Calu3 (cell line): ENCODE results near the gene CDK14. TPM values are rescaled to one million over a fixed set of nuclear protein-coding genes. Genes with fewer than 3 reads are reported as not detected.

Source experiments
- BruUV-seq: library from RNA; stranded (reverse); fragments of 400-500 nt; replicated peaks from 2 replicates; lab custom pipeline; 2021; lab: Mats Ljungman, UMichigan
- CTCF ChIA-PET: fragments of 300-600 bp; sonication (Branson Sonifier 250); formaldehyde crosslinking; loops from one replicate; lab custom pipeline; 2022; ENCODE audit warnings: antibody characterized with exemption; lab: Charles Lee
- DNase-seq: peaks from one replicate; pipeline ENCODE4 v3.0.0; 2022
- H3K27ac Mint-ChIP-seq: one replicate; pipeline ENCODE4 v1.8.0; 2022; ENCODE audit warnings: mixed read lengths; ENCODE audit not compliant: unreplicated experiment
- H3K27me3 Mint-ChIP-seq: one replicate; pipeline ENCODE4 v1.8.0; 2022; ENCODE audit warnings: mixed read lengths; ENCODE audit not compliant: unreplicated experiment
- H3K36me3 Mint-ChIP-seq: one replicate; pipeline ENCODE4 v1.8.0; 2022; ENCODE audit warnings: mild to moderate bottlenecking, moderate library complexity, mixed read lengths; ENCODE audit not compliant: insufficient read depth, unreplicated experiment
- H3K4me1 Mint-ChIP-seq: one replicate; pipeline ENCODE4 v1.8.0; 2022; ENCODE audit warnings: mild to moderate bottlenecking, low read depth, mixed read lengths; ENCODE audit not compliant: unreplicated experiment
- H3K4me3 Mint-ChIP-seq: one replicate; pipeline ENCODE4 v1.8.0; 2022; ENCODE audit warnings: mild to moderate bottlenecking, low read depth, moderate library complexity, mixed read lengths; ENCODE audit not compliant: unreplicated experiment
- H3K9me3 Mint-ChIP-seq: one replicate; pipeline ENCODE4 v1.8.0; 2022; ENCODE audit warnings: low read depth, mixed read lengths; ENCODE audit not compliant: unreplicated experiment
- intact Hi-C: fragments of 100-400 bp; cut with micrococcal nuclease; formaldehyde crosslinking; loops from one replicate; pipeline ENCODE4 v1.10.0; 2022; ENCODE audit not compliant: unreplicated experiment
- total RNA-seq: library from RNA; stranded (reverse); gene quantifications from 2 replicates; pipeline ENCODE4 v1.2.3, GENCODE V29; 2022
- TF ChIP-seq, protein P1 (sequence below): fragments of 200-600 bp; IDR thresholded peaks from one replicate; pipeline ENCODE4 v1.8.0; 2022; ENCODE audit warnings: antibody characterized with exemption; ENCODE audit not compliant: unreplicated experiment

Gene CDK14
- total RNA-seq, 1 experiment from 2014 or later: 29.4 TPM

DNA sequence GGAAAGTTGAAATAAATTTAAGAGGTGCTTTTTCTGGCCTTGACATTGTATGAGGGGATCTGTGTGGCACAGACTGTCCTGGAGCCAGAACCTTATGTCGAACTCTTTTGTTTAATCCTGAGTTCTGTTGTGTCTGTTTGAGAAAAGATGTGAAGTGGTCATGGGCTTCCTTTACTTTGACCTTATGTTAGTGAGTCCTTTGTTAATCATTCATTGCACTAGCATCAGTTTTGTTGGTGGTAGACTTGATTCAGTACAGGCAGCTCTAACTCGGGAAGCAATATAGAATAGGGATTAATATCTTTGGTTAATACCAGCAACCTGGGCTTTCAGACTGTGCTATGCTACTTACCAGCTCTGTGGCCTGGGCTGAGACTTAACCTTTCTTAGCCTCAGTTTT is 544.2 kb downstream of the CDK14 start:
- TF ChIP-seq, protein P1, sequence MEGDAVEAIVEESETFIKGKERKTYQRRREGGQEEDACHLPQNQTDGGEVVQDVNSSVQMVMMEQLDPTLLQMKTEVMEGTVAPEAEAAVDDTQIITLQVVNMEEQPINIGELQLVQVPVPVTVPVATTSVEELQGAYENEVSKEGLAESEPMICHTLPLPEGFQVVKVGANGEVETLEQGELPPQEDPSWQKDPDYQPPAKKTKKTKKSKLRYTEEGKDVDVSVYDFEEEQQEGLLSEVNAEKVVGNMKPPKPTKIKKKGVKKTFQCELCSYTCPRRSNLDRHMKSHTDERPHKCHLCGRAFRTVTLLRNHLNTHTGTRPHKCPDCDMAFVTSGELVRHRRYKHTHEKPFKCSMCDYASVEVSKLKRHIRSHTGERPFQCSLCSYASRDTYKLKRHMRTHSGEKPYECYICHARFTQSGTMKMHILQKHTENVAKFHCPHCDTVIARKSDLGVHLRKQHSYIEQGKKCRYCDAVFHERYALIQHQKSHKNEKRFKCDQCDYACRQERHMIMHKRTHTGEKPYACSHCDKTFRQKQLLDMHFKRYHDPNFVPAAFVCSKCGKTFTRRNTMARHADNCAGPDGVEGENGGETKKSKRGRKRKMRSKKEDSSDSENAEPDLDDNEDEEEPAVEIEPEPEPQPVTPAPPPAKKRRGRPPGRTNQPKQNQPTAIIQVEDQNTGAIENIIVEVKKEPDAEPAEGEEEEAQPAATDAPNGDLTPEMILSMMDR: no peak
- CTCF ChIA-PET: no interaction called here
- no peaks in the 10 kb centered on the region for H3K27me3 Mint-ChIP-seq
- intact Hi-C loops: no loop called here
- no peak overlapping the region for H3K4me3 Mint-ChIP-seq
- H3K9me3 Mint-ChIP-seq: no peaks in the 10 kb centered on the region
- BruUV-seq: no TSS peak
- DNase-seq: no peak
- H3K27ac Mint-ChIP-seq: no peak overlapping the region
- peaks cover 6% of the 10 kb centered on the region for H3K36me3 Mint-ChIP-seq
- no peaks in the 10 kb centered on the region for H3K4me1 Mint-ChIP-seq

DNA sequence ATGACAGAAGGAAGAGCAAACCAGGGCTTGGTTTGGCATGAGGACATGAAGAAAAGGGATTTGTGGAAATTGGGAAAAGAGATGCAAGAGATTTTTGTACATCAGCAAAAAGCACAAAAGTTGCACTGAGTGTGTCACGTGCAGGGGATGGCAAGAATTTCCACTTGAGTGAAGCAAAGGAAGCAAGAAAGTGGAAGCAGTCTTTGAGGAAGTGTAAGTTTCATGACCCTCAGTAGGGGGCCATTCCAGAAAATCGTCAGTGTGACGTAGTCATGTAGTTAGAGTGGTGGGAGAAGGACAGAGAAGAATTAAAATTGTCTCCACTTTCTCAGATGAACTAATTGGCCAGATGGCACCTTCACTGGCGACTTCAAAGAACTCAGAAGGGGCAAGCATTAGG is 544.9 kb downstream of the CDK14 start:
- intact Hi-C loops: no loop called here
- no peak overlapping the region for H3K27ac Mint-ChIP-seq
- no peaks in the 10 kb centered on the region for H3K4me1 Mint-ChIP-seq
- peaks cover 6% of the 10 kb centered on the region for H3K36me3 Mint-ChIP-seq
- no peaks in the 10 kb centered on the region for H3K9me3 Mint-ChIP-seq
- CTCF ChIA-PET: no interaction called here
- TF ChIP-seq, protein P1: no peak
- no peaks in the 10 kb centered on the region for H3K27me3 Mint-ChIP-seq
- DNase-seq: no peak
- BruUV-seq: no TSS peak
- H3K4me3 Mint-ChIP-seq: no peak overlapping the region

DNA sequence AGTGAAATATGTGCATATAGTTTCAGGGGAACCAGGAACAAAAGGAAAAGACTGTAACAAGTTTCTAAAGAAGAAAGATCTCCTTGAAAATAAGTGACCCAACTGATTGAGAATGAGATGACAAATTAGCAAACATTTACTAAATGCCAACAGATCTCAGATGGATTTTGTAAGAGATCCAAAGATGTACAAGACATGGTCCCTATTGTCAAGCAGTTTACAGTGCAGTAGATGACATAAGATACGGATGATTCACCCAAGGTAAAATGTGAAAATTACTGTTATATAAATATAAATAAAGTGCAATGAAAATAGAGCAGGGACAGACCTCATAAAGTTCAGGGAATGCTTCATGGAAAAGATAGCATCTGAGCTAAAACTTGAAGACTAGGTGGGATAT is 546.6 kb downstream of the CDK14 start:
- Mint-ChIP-seq H3K27me3 (no peaks in the 10 kb centered on the region), H3K4me3 (no peak overlapping the region), H3K27ac (no peak overlapping the region), H3K9me3 (no peaks in the 10 kb centered on the region), H3K4me1 (no peaks in the 10 kb centered on the region), H3K36me3 (peaks cover 6% of the 10 kb centered on the region)
- CTCF ChIA-PET: no interaction called here
- no TSS peak for BruUV-seq
- TF ChIP-seq, protein P1: no peak
- no peak for DNase-seq
- intact Hi-C loops: no loop called here

DNA sequence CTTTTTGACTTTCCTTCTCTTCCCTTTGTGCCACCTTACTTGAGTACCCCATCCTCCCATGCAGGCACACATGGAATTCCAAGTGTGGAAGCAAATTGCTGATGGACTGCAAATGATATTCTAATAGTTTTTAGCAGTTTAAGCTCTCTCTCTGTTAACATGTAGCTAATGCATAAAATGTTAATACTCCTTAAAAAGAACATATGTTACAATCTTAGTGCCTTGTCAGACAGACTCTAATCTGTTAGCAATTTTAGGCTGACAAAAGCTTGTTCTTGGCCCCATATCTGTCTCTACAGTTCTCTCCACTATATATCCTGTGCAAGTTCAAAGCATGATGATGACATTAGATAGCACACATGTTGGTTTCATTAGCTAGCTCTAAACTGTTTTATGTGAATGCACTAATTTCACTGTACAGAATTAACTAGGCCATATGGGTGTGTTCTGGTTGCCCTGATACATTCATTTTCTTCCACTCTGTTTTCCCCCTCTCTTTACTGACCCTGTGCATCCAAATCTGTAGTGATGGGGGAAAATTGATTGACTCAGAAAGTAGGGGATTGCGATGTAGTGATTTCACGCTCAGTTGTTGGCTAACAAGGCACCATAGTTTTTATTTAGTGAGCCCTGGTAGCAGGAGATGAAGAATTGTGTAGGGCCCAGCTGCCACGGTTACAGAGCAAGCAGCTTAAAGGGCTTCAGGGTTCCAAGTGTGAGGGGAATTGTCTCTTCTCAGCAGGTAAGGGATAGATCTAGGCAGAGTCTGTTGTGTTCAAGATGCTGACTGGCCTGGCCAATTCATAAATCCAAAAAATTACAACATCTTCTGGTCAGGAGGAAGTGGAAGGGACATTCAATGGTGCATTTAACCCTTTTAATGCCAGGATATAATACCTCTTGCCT is 553.5 kb downstream of the CDK14 start:
- H3K36me3 Mint-ChIP-seq: no peaks in the 10 kb centered on the region

More for the DNA sequence above, 553.5 kb downstream of the CDK14 start:
- DNase-seq: no peak
- TF ChIP-seq, protein P1: no peak
- Mint-ChIP-seq H3K27ac (no peak overlapping the region), H3K4me1 (no peaks in the 10 kb centered on the region), H3K27me3 (no peaks in the 10 kb centered on the region), H3K4me3 (no peak overlapping the region), H3K9me3 (no peaks in the 10 kb centered on the region)
- no TSS peak for BruUV-seq
- intact Hi-C loops: no loop called here
- CTCF ChIA-PET: no interaction called here
